Measurements from ENCODE around the gene IRS2. TPM values are rescaled to one million over a fixed set of nuclear protein-coding genes. Genes with fewer than 3 reads are reported as not detected.

IRS2 gene
- total and polyA plus RNA-seq, 2 experiments from 2014 or later = 3.6 to 14.5 TPM

- H3K9me3 Mint-ChIP-seq = no peaks in the 10 kb centered on the region
- no peak for TF ChIP-seq CREB1 (CRISPR knock-in tag; IDR thresholded peaks at IDR 0.05; ENCODE audit: low read depth)
- TF ChIP-seq JUNB (IDR thresholded peaks at IDR 0.05; ENCODE audit: unreplicated experiment) = no peak
- no peak for TF ChIP-seq EZH2 (IDR thresholded peaks at IDR 0.05; ENCODE audit: low read depth, unreplicated experiment)
- TF ChIP-seq POLR2AphosphoS5 (IDR thresholded peaks at IDR 0.05; ENCODE audit: low read depth) = no peak
- TF ChIP-seq EZH2phosphoT487 (IDR thresholded peaks at IDR 0.05; ENCODE audit: unreplicated experiment) = no peak
- TF ChIP-seq CTCF (conservative IDR thresholded peaks at IDR 0.05; ENCODE audit: low read depth in 2 of 2) = no peak
- TF ChIP-seq ETS1 (IDR thresholded peaks at IDR 0.05) = no peak
- TF ChIP-seq NANOG (IDR thresholded peaks at IDR 0.05; ENCODE audit: borderline replicate concordance) = no peak
These were observed 9.8 kb downstream of the IRS2 start for GRCh38 chr13:109776575-109776974.

GRCh38 chr13:109773786-109774185, 12.6 kb downstream of the IRS2 start:
- DNase-seq (ENCODE audit: low spot score) = no peak
- H3K4me1 Mint-ChIP-seq = peaks cover 33% of the 10 kb centered on the region
- TF ChIP-seq POLR2AphosphoS5 (IDR thresholded peaks at IDR 0.05; ENCODE audit: low read depth) (no peak), NANOG (IDR thresholded peaks at IDR 0.05; ENCODE audit: borderline replicate concordance) (no peak), CREB1 (CRISPR knock-in tag; IDR thresholded peaks at IDR 0.05; ENCODE audit: low read depth) (no peak), EZH2 (IDR thresholded peaks at IDR 0.05; ENCODE audit: low read depth, unreplicated experiment) (no peak), STAT1 (IDR thresholded peaks at IDR 0.05; ENCODE audit: unreplicated experiment) (no peak), ZNF462 (CRISPR knock-in tag; IDR thresholded peaks at IDR 0.05) (no peak), CTCF (conservative IDR thresholded peaks at IDR 0.05; ENCODE audit: low read depth in 2 of 2) (no peak)

More at GRCh38 chr13:109776575-109776974, 9.8 kb downstream of the IRS2 start:
- peaks cover 15% of the 10 kb centered on the region; the same call in 2 of the 3 replicates for H3K36me3 Mint-ChIP-seq (ENCODE audit: low read depth)
- H3K4me3 ChIP-seq = no peak overlapping the region
- no peaks in the 10 kb centered on the region for H3F3A ChIP-seq (replicated peaks; ENCODE audit: low read depth)
- no peak overlapping the region for H3K4me3 Mint-ChIP-seq
- no peaks in the 10 kb centered on the region for H3K36me3 ChIP-seq (ENCODE audit: insufficient read depth)
- no peak for ATAC-seq
- peaks cover 96% of the 10 kb centered on the region for H3K79me2 ChIP-seq (replicated peaks; ENCODE audit: insufficient read depth)
- no peaks in the 10 kb centered on the region for H3K9me2 ChIP-seq (ENCODE audit: insufficient read depth)
- DNase-seq (ENCODE audit: low spot score) = no peak
- peaks cover 42% of the 10 kb centered on the region for H3K4me1 ChIP-seq (ENCODE audit: insufficient read depth)
- H3K4me1 Mint-ChIP-seq = peaks cover 40% of the 10 kb centered on the region
- H3K27ac Mint-ChIP-seq = no peak overlapping the region
- H4K20me1 ChIP-seq (replicated peaks; ENCODE audit: insufficient read depth) = peaks cover 49% of the 10 kb centered on the region
- H3K27ac ChIP-seq (ENCODE audit: low read depth) = no peak overlapping the region
- no peak overlapping the region for H3K4me2 ChIP-seq
- peaks cover 7% of the 10 kb centered on the region for H3K27me3 Mint-ChIP-seq (ENCODE audit: insufficient read depth, low read depth, poor library complexity)
- no peaks in the 10 kb centered on the region for H3K27me3 ChIP-seq (ENCODE audit: insufficient read depth)
- H2AFZ ChIP-seq = no peak overlapping the region

More at GRCh38 chr13:109773786-109774185, 12.6 kb downstream of the IRS2 start:
- no peak overlapping the region for H3K4me3 Mint-ChIP-seq
- H3K27me3 ChIP-seq (ENCODE audit: insufficient read depth) = no peaks in the 10 kb centered on the region
- peaks cover 95% of the 10 kb centered on the region for H3K79me2 ChIP-seq (replicated peaks; ENCODE audit: insufficient read depth)
- H3K4me3 ChIP-seq = no peak overlapping the region
- peaks cover 33% of the 10 kb centered on the region for H4K20me1 ChIP-seq (replicated peaks; ENCODE audit: insufficient read depth)
- peaks cover 25% of the 10 kb centered on the region for H3K36me3 Mint-ChIP-seq (ENCODE audit: low read depth)
- H3K27ac ChIP-seq (ENCODE audit: low read depth) = no peak overlapping the region
- H3K27ac Mint-ChIP-seq = peak overlapping the region; percentile 36; the same call in 1 of the 2 replicates
- no peak overlapping the region for H2AFZ ChIP-seq
- no peaks in the 10 kb centered on the region for H3K9me3 Mint-ChIP-seq
- no peak overlapping the region for H3K4me2 ChIP-seq
- H3K4me1 ChIP-seq (ENCODE audit: insufficient read depth) = peaks cover 22% of the 10 kb centered on the region
- no peaks in the 10 kb centered on the region for H3K9me2 ChIP-seq (ENCODE audit: insufficient read depth)
- ATAC-seq = no peak
- H3K27me3 Mint-ChIP-seq (ENCODE audit: insufficient read depth, low read depth, poor library complexity) = peaks cover 5% of the 10 kb centered on the region
- H3F3A ChIP-seq (replicated peaks; ENCODE audit: low read depth) = no peaks in the 10 kb centered on the region
- no peaks in the 10 kb centered on the region for H3K36me3 ChIP-seq (ENCODE audit: insufficient read depth)

All from GM23338 (cell line).